A673 (cell line): ENCODE measurements around the gene LCMT1. TPM values are rescaled to one million over a fixed set of nuclear protein-coding genes. Genes with fewer than 3 reads are reported as not detected.
"Not testable (repeated sequence)": the region's sequence is repeated elsewhere in the genome, so short reads cannot be mapped to it uniquely, and the experiment has no call there.

ENCODE experiments used
- BruUV-seq: library from RNA; stranded (reverse); fragments of 400-500 nt; replicated peaks from 2 replicates; lab custom pipeline; 2021; lab: Mats Ljungman, UMichigan
- CTCF ChIA-PET: fragments of 300-600 bp; sonication (Branson Sonifier 250); formaldehyde crosslinking; loops from one replicate; lab custom pipeline; 2022; ENCODE audit warnings: antibody characterized with exemption; lab: Charles Lee
- POLR2A ChIA-PET: fragments of 300-600 bp; sonication (Branson Sonifier 250); formaldehyde crosslinking; loops from one replicate; lab custom pipeline; 2022; ENCODE audit warnings: antibody characterized with exemption; ENCODE audit not compliant: low non-redundant PET; lab: Charles Lee
- DNase-seq: peaks from one replicate; pipeline ENCODE4 v3.0.0-alpha.2; 2015; ENCODE audit warnings: low spot score
- H3K27ac ChIP-seq: fragments of 200-600 bp; sonication (generic); 2 replicates; pipeline ENCODE4 v1.5.1; 2016; ENCODE audit warnings: mixed run types, low read depth, mild to moderate bottlenecking, mixed read lengths, antibody characterized with exemption, low read length; ENCODE audit not compliant: poor library complexity, severe bottlenecking
- H3K27me3 ChIP-seq: fragments of 200-600 bp; sonication (generic); replicated peaks from 2 replicates; pipeline ENCODE4 v1.6.1; 2017; ENCODE audit warnings: mixed run types, low read depth, mild to moderate bottlenecking, mixed read lengths, antibody characterized with exemption, low read length; ENCODE audit not compliant: insufficient read depth, poor library complexity
- H3K36me3 ChIP-seq: fragments of 200-600 bp; sonication (generic); 2 replicates; pipeline ENCODE4 v1.6.1; 2016; ENCODE audit warnings: mixed run types, mild to moderate bottlenecking, mixed read lengths, antibody characterized with exemption, low read length; ENCODE audit not compliant: insufficient read depth, poor library complexity, severe bottlenecking
- H3K4me1 ChIP-seq: fragments of 200-600 bp; sonication (generic); 2 replicates; pipeline ENCODE4 v1.6.1; 2017; ENCODE audit warnings: mixed run types, mild to moderate bottlenecking, mixed read lengths, antibody characterized with exemption, low read length; ENCODE audit not compliant: insufficient read depth, poor library complexity, severe bottlenecking
- H3K4me3 ChIP-seq: fragments of 200-600 bp; sonication (generic); 2 replicates; pipeline ENCODE4 v1.5.1; 2016; ENCODE audit warnings: low read depth, mixed run types, mild to moderate bottlenecking, mixed read lengths, low read length; ENCODE audit not compliant: poor library complexity, severe bottlenecking
- H3K9me3 ChIP-seq: fragments of 200-600 bp; sonication (generic); 2 replicates; pipeline ENCODE4 v1.6.1; 2016; ENCODE audit warnings: mixed run types, low read depth, mild to moderate bottlenecking, mixed read lengths, antibody characterized with exemption, low read length; ENCODE audit not compliant: poor library complexity, severe bottlenecking
- EZH2 ChIP-seq: fragments of 200-600 bp; sonication (generic); IDR thresholded peaks from 2 replicates; pipeline ENCODE4 v1.6.1; 2017; ENCODE audit warnings: borderline replicate concordance, low read depth, mild to moderate bottlenecking, mixed read lengths, antibody characterized with exemption, low read length; ENCODE audit not compliant: poor library complexity, severe bottlenecking
- intact Hi-C: fragments of 100-400 bp; cut with micrococcal nuclease; formaldehyde crosslinking; loops from one replicate; pipeline ENCODE4 v1.10.0; 2022; ENCODE audit not compliant: unreplicated experiment
- total RNA-seq: library from RNA; stranded (reverse); gene quantifications from 2 replicates; pipeline ENCODE4 v1.2.3, GENCODE V29; 2021
- TF ChIP-seq, protein P1 (sequence below): fragments of 300-800, 200-600 bp; sonication (generic); conservative IDR thresholded peaks from 2 replicates; pipeline ENCODE4 v1.5.1; 2017; ENCODE audit warnings: low read depth, mild to moderate bottlenecking, antibody characterized with exemption, low read length, moderate library complexity, mixed read lengths

The LCMT1 gene
- total RNA-seq, 1 experiment from 2014 or later: 56.3 TPM

DNA sequence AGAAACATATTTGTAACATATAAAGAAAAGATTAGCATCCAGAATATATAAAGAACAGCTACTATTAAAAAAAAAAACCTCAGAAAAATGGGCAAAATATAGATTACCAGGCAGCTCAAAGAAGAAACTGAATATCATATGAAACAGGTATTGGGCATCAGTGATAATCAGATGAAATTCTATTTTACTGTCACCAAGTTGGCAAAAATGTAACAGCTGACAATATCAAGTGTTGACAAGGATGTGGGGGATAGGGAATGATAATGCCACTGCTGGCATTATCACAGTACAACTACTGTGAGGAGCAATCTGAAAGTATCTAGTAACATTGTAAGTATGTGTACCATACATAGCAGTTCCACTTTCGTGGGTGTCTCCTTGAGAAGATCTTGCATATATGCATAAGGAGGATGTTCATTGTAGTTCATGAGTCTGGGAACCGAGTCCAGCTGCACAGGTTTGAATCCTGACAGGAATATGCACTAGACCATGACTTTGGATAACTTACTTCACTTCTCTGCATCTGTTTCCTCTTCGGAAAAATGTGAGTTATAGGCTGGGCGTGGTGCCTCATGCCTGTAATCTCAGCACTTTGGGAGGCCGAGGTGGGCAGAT lies 50.3 kb downstream of the LCMT1 start:
- Histone ChIP-seq H3K27ac (no peak overlapping the region), H3K4me1 (no peaks in the 10 kb centered on the region), H3K9me3 (no peaks in the 10 kb centered on the region), H3K36me3 (peaks cover 18% of the 10 kb centered on the region), H3K4me3 (no peak overlapping the region), H3K27me3 (no peaks in the 10 kb centered on the region)
- TF ChIP-seq, protein P1, sequence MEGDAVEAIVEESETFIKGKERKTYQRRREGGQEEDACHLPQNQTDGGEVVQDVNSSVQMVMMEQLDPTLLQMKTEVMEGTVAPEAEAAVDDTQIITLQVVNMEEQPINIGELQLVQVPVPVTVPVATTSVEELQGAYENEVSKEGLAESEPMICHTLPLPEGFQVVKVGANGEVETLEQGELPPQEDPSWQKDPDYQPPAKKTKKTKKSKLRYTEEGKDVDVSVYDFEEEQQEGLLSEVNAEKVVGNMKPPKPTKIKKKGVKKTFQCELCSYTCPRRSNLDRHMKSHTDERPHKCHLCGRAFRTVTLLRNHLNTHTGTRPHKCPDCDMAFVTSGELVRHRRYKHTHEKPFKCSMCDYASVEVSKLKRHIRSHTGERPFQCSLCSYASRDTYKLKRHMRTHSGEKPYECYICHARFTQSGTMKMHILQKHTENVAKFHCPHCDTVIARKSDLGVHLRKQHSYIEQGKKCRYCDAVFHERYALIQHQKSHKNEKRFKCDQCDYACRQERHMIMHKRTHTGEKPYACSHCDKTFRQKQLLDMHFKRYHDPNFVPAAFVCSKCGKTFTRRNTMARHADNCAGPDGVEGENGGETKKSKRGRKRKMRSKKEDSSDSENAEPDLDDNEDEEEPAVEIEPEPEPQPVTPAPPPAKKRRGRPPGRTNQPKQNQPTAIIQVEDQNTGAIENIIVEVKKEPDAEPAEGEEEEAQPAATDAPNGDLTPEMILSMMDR: no peak
- no peak for TF ChIP-seq EZH2
- POLR2A ChIA-PET: no interaction called here
- intact Hi-C loops: no loop called here
- no peak for DNase-seq
- CTCF ChIA-PET: no interaction called here
- BruUV-seq: no TSS peak

DNA sequence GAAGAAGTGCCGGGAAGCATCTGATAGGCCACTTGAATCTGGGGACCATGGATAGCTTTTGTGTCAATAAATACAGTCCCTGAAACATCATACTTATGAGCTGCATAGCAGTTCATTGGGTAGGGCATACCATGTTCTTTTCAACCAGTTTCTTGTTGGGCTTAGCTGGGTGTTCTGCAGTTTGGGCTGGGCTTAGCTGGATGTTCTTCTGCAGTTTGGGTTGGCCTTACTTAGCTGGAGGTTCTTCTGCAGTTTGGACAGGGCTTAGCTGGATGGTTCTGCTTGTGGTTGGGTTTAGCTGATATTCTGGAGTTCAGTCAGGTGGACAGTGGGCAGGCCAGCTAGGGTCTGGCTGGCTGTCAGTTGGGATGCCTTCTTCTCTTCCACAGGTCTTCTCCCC lies 52.1 kb downstream of the LCMT1 start:
- POLR2A ChIA-PET: no interaction called here

DNA sequence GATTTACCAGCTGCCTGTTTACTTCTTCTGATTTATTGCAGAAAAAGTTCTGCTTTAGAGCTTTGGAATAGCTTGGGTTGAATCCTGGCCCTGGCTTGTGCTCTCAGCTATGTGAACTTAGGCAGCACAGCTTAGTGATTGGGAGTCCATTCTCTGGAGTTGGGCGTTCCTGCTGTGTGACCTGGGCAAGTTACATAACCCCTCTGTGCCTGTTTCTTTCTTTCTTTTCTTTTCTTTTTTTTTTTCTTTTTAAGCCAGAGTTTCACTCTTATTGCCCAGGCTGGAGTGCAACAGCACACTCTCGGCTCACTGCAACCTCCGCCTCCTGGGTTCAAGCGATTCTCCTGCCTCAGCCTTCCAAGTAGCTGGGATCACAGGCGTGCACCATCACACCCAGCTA lies 53.7 kb downstream of the LCMT1 start:
- CTCF ChIA-PET: no interaction called here
- BruUV-seq: no TSS peak
- intact Hi-C loops: no loop called here

More for the DNA sequence above, 52.1 kb downstream of the LCMT1 start:
- CTCF ChIA-PET: no interaction called here
- Histone ChIP-seq H3K36me3 (peaks cover 23% of the 10 kb centered on the region), H3K9me3 (no peaks in the 10 kb centered on the region), H3K4me3 (no peak overlapping the region), H3K4me1 (no peaks in the 10 kb centered on the region), H3K27ac (no peak overlapping the region), H3K27me3 (no peaks in the 10 kb centered on the region)
- no peak for DNase-seq
- BruUV-seq: no TSS peak
- intact Hi-C loops: no loop called here
- no peak for TF ChIP-seq EZH2

DNA sequence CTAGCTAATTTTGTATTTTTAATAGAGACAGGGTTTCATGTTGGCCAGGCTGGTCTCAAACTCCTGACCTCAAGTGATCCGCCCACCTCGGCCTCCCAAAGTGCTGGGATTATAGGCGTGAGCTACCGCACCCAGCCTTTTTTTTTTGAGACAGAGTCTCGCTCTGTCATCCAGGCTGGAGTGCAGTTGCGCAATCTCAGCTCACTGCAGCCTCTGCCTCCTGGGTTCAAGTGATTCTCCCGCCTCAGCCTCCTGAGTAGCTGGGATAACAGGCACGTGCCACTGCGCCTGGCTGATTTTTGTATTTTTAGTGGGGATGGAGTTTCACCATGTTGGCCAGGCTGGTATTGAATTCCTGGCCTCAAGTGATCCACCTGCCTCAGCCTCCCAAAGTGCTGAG lies 56.4 kb downstream of the LCMT1 start:
- POLR2A ChIA-PET, H3K4me3 ChIP-seq, H3K4me1 ChIP-seq, DNase-seq, CTCF ChIA-PET, BruUV-seq, H3K27ac ChIP-seq, H3K27me3 ChIP-seq, intact Hi-C loops, H3K9me3 ChIP-seq: not testable (repeated sequence)
- peaks cover 31% of the 10 kb centered on the region for H3K36me3 ChIP-seq

More for the DNA sequence above, 53.7 kb downstream of the LCMT1 start:
- Histone ChIP-seq H3K27me3 (no peaks in the 10 kb centered on the region), H3K4me1 (no peaks in the 10 kb centered on the region), H3K4me3 (no peak overlapping the region), H3K9me3 (no peaks in the 10 kb centered on the region), H3K36me3 (peaks cover 33% of the 10 kb centered on the region), H3K27ac (no peak overlapping the region)
- no peak for TF ChIP-seq EZH2
- TF ChIP-seq, protein P1: no peak
- POLR2A ChIA-PET: no interaction called here
- DNase-seq: no peak
